Osteoblast (primary cell): ENCODE data around the gene TMEM106A. TPM values are rescaled to one million over a fixed set of nuclear protein-coding genes. Genes with fewer than 3 reads are reported as not detected.
A peak's percentile ranks its signal among the peaks of the same experiment; 100 is the strongest.

Source experiments
- DNase-seq: peaks from one replicate; pipeline ENCODE4 v3.0.0; 2011; ENCODE audit warnings: low spot score, mixed read lengths; ENCODE audit not compliant: insufficient read length; ENCODE audit errors: missing footprints
- H2AFZ ChIP-seq: 2 replicates; pipeline ENCODE4 v1.6.0; 2011; ENCODE audit warnings: mild to moderate bottlenecking, low read length
- H3K27ac ChIP-seq: 2 replicates; pipeline ENCODE4 v1.5.1; 2011; ENCODE audit warnings: mild to moderate bottlenecking, low read depth, low read length, moderate library complexity
- H3K27me3 ChIP-seq: 2 replicates; pipeline ENCODE4 v1.6.0; 2012; ENCODE audit warnings: mild to moderate bottlenecking, control low read depth, inconsistent platforms, low read length, moderate library complexity; ENCODE audit not compliant: insufficient read depth
- H3K36me3 ChIP-seq: 2 replicates; pipeline ENCODE4 v1.5.1; 2011; ENCODE audit warnings: mild to moderate bottlenecking, low read length, control low read depth, moderate library complexity; ENCODE audit not compliant: insufficient read depth
- H3K4me1 ChIP-seq: 2 replicates; pipeline ENCODE4 v1.5.1; 2011; ENCODE audit warnings: mild to moderate bottlenecking, low read length, control low read depth, moderate library complexity; ENCODE audit not compliant: insufficient read depth
- H3K4me2 ChIP-seq: 2 replicates; pipeline ENCODE4 v1.6.0; 2011; ENCODE audit warnings: mild to moderate bottlenecking, low read length; ENCODE audit not compliant: insufficient read depth
- H3K4me3 ChIP-seq: fragments of 200-600 bp; sonication (generic); 3 replicates; pipeline ENCODE4 v1.5.1; 2012; ENCODE audit warnings: mild to moderate bottlenecking, low read length, inconsistent platforms; ENCODE audit not compliant: insufficient read depth
- H3K79me2 ChIP-seq: 2 replicates; pipeline ENCODE4 v1.6.0; 2012; ENCODE audit warnings: mild to moderate bottlenecking, low read length, control low read depth, inconsistent platforms; ENCODE audit not compliant: insufficient read depth
- H3K9me3 ChIP-seq: 2 replicates; pipeline ENCODE4 v1.5.1; 2011; ENCODE audit warnings: low read depth, low read length, control low read depth
- H4K20me1 ChIP-seq: 2 replicates; pipeline ENCODE4 v1.6.0; 2012; ENCODE audit warnings: mild to moderate bottlenecking, low read length, control low read depth; ENCODE audit not compliant: insufficient read depth
- total RNA-seq: library from RNA; depleted of rRNA; stranded (reverse); fragments of >200 nt; gene quantifications from 2 replicates; pipeline ENCODE4 v1.2.3, GENCODE V29; 2012
- TF ChIP-seq, protein P1 (sequence below): IDR thresholded peaks from 2 replicates; pipeline ENCODE4 v1.5.1; 2011; ENCODE audit warnings: mild to moderate bottlenecking, low read depth, low read length, moderate library complexity; ENCODE audit errors: extremely low read depth

TMEM106A gene
- total RNA-seq, 1 donor: 5.1 TPM

GRCh38 chr17:43170766-43171585 is 40.7 kb upstream of the TMEM106A start, which contains the start of gene NBR1:
NBR1 (plus strand) TSS chr17:43171214; CDS start chr17:43175800, 4,586 bp downstream.
- TF ChIP-seq, protein P1, sequence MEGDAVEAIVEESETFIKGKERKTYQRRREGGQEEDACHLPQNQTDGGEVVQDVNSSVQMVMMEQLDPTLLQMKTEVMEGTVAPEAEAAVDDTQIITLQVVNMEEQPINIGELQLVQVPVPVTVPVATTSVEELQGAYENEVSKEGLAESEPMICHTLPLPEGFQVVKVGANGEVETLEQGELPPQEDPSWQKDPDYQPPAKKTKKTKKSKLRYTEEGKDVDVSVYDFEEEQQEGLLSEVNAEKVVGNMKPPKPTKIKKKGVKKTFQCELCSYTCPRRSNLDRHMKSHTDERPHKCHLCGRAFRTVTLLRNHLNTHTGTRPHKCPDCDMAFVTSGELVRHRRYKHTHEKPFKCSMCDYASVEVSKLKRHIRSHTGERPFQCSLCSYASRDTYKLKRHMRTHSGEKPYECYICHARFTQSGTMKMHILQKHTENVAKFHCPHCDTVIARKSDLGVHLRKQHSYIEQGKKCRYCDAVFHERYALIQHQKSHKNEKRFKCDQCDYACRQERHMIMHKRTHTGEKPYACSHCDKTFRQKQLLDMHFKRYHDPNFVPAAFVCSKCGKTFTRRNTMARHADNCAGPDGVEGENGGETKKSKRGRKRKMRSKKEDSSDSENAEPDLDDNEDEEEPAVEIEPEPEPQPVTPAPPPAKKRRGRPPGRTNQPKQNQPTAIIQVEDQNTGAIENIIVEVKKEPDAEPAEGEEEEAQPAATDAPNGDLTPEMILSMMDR: no peak
- H4K20me1 ChIP-seq: peaks cover 12% of the 10 kb centered on the region
- peak; percentile 89 for DNase-seq
- peaks cover 43% of the 10 kb centered on the region for H3K79me2 ChIP-seq
- peak within 1 kb of the TSS; percentile 96 for H3K27ac ChIP-seq
- H3K4me1 ChIP-seq: peaks cover 40% of the 10 kb centered on the region
- peak within 1 kb of the TSS; percentile 99 for H2AFZ ChIP-seq
- H3K4me3 ChIP-seq: peak within 1 kb of the TSS; percentile 82
- H3K4me2 ChIP-seq: peak within 1 kb of the TSS; percentile 100
- peaks cover 2% of the 10 kb centered on the region for H3K36me3 ChIP-seq
- H3K9me3 ChIP-seq: no peaks in the 10 kb centered on the region
- no peaks in the 10 kb centered on the region for H3K27me3 ChIP-seq

- no peaks in the 10 kb centered on the region for H3K27me3 ChIP-seq
- peaks cover 15% of the 10 kb centered on the region for H4K20me1 ChIP-seq
- peak overlapping the region; percentile 82 for H3K4me3 ChIP-seq
- H3K4me1 ChIP-seq: peaks cover 44% of the 10 kb centered on the region
- peaks cover 51% of the 10 kb centered on the region for H3K79me2 ChIP-seq
- H3K4me2 ChIP-seq: peak overlapping the region; percentile 100
- peak overlapping the region; percentile 77 for H2AFZ ChIP-seq
- TF ChIP-seq, protein P1: peak; percentile 30
- peaks cover 11% of the 10 kb centered on the region for H3K36me3 ChIP-seq
- DNase-seq: peak; percentile 72
- no peaks in the 10 kb centered on the region for H3K9me3 ChIP-seq
- H3K27ac ChIP-seq: peak overlapping the region; percentile 96
These were observed 39.8 kb upstream of the TMEM106A start for GRCh38 chr17:43171586-43172487.

- no peaks in the 10 kb centered on the region for H3K27me3 ChIP-seq
- peak overlapping the region; percentile 85 for H3K27ac ChIP-seq
- H3K9me3 ChIP-seq: no peaks in the 10 kb centered on the region
- H3K4me1 ChIP-seq: peaks cover 38% of the 10 kb centered on the region
- peaks cover 40% of the 10 kb centered on the region for H3K36me3 ChIP-seq
- DNase-seq: peak; percentile 79
- H3K4me3 ChIP-seq: peak overlapping the region; percentile 28
- peaks cover 22% of the 10 kb centered on the region for H4K20me1 ChIP-seq
- H3K79me2 ChIP-seq: peaks cover 51% of the 10 kb centered on the region
- peak overlapping the region; percentile 46 for H3K4me2 ChIP-seq
- no peak overlapping the region for H2AFZ ChIP-seq
- TF ChIP-seq, protein P1: no peak
These were observed 36.2 kb upstream of the TMEM106A start for GRCh38 chr17:43175213-43176118.
